Measurements from ENCODE around the gene CTPS1. TPM values are rescaled to one million over a fixed set of nuclear protein-coding genes. Genes with fewer than 3 reads are reported as not detected.
A peak's percentile ranks its signal among the peaks of the same experiment; 100 is the strongest.

Gene CTPS1
- total RNA-seq, 4 donors from 2014 or later: 9.5 to 24.3 (median 14.7) TPM

DNA sequence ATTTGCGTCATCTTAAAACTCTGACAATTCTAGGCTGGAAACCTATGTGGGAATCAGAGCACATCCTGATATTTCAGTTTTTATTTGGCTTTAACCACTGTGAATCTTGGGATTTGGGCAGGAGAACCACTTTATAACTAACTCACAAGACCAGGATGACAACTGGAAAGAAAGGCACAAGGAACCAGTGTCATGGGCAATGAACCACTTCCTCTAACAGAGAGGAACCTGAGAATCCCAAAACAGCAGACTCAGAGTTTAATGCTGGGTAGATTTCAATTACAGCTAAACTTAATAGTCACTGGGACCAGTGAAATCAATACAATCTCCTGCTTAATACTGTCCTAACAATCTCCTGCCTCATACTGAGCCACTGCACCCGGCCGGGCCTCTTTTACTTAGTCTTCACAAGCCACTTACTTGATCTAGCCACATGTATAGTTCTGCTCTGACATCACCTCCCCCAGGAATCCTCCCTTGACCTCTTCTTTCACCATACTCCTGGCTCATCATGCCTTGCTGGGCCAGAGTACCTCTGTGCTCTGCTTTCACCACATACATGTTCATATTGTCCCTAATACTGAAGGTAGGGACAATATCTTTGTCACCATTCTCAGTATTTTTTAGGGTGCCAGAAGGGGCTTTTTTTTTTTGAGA, 62.2 kb downstream of the CTPS1 start:
- TF ChIP-seq POLR2A (IDR thresholded peaks at IDR 0.05): no peak
- TF ChIP-seq, protein P1, sequence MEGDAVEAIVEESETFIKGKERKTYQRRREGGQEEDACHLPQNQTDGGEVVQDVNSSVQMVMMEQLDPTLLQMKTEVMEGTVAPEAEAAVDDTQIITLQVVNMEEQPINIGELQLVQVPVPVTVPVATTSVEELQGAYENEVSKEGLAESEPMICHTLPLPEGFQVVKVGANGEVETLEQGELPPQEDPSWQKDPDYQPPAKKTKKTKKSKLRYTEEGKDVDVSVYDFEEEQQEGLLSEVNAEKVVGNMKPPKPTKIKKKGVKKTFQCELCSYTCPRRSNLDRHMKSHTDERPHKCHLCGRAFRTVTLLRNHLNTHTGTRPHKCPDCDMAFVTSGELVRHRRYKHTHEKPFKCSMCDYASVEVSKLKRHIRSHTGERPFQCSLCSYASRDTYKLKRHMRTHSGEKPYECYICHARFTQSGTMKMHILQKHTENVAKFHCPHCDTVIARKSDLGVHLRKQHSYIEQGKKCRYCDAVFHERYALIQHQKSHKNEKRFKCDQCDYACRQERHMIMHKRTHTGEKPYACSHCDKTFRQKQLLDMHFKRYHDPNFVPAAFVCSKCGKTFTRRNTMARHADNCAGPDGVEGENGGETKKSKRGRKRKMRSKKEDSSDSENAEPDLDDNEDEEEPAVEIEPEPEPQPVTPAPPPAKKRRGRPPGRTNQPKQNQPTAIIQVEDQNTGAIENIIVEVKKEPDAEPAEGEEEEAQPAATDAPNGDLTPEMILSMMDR (IDR thresholded peaks at IDR 0.05 in 4 of 5, conservative IDR thresholded peaks at IDR 0.05 in 1 of 5): no peak
- DNase-seq (no peak), ATAC-seq (no peak)
- in situ Hi-C loops (cut with MboI; ENCODE audit: low sequenced_read_pairs in 4 of 4): loop anchor here in 1 of 4 donors (25.0 kb wide), 1 partner anchor 196 kb away; the partner anchor contains the start of gene SCMH1
- intact Hi-C loops (cut with DNase I; ENCODE audit: low total_unique reads): no loop called here
- H3K9me3 ChIP-seq: no peaks in the 10 kb centered on the region
- H3K4me3 ChIP-seq: no peak overlapping the region
- H3K4me1 ChIP-seq: peaks cover 29 to 30% of the 10 kb centered on the region in 2 donors
- H3K27me3 ChIP-seq: no peaks in the 10 kb centered on the region
- no peak overlapping the region for H3K27ac ChIP-seq
- H3K36me3 ChIP-seq: peaks cover 0 to 32% of the 10 kb centered on the region in 2 donors

DNA sequence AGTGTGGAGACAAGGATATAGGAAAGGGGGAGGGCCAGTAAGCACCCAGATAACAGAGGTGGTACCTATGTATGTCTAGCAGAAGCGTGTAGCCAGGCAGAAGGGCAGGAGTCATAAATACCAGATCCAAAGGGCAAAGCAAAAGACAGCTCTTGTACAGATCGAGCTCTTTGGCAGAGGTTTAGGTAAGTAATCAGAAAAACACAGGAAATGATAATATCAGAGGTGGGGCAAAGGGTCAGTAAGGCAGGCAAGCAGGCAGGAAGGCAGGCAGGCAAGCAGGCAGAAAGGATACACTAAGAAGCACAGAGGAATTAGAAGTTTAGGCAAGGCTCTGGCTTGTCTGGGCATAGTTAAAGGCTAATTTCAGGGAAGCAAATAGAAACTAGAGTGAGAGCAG, 64.7 kb downstream of the CTPS1 start:
- TF ChIP-seq POLR2A (IDR thresholded peaks at IDR 0.05): no peak
- TF ChIP-seq, protein P1 (IDR thresholded peaks at IDR 0.05 in 4 of 5, conservative IDR thresholded peaks at IDR 0.05 in 1 of 5): no peak
- ATAC-seq (no peak), DNase-seq (no peak)
- in situ Hi-C loops (cut with MboI; ENCODE audit: low sequenced_read_pairs in 4 of 4) (loop anchor here in 1 of 4 donors (25.0 kb wide), 1 partner anchor 193 kb away; the partner anchor contains the start of gene SCMH1), intact Hi-C loops (cut with DNase I; ENCODE audit: low total_unique reads) (loop anchor here (2.0 kb wide), 1 partner anchor 59 kb away; no protein-coding TSS in a partner anchor)
- Histone ChIP-seq H3K27ac (peak overlapping the region in 3 of 4 donors; percentile 35 to 91 (median 85)), H3K9me3 (no peaks in the 10 kb centered on the region), H3K4me1 (peaks cover 32 to 36% of the 10 kb centered on the region in 2 donors), H3K36me3 (peaks cover 0 to 13% of the 10 kb centered on the region in 2 donors), H3K27me3 (no peaks in the 10 kb centered on the region), H3K4me3 (no peak overlapping the region)

DNA sequence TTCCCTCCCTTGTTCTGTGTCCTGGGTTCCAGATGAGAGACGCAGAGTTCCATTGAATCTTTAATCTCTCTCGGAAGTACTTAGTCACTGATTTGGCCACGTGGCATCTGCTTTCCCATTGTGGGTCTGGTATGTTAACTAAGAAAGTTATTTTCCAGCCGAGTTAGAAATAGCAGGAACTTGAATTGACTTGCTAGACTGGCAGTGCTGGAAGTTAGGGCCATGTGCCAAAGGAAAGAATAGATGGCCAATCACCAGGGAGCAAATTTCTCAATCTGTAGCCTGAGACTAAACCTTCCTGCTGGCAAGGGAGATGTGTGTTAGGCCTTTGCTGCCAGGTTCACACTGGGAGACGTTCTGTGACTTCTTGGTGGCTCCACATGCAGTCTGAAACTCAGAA, 66.2 kb downstream of the CTPS1 start:
- ATAC-seq (peak; percentile 98 to 99), DNase-seq (peak; percentile 71 to 88)
- peaks cover 0 to 6% of the 10 kb centered on the region in 2 donors for H3K36me3 ChIP-seq
- no peaks in the 10 kb centered on the region for H3K9me3 ChIP-seq
- peak overlapping the region; percentile 85 to 93 (median 90) for H3K27ac ChIP-seq
- in situ Hi-C loops (cut with MboI; ENCODE audit: low sequenced_read_pairs in 4 of 4) (loop anchor here in 1 of 4 donors (25.0 kb wide), 1 partner anchor 192 kb away; the partner anchor contains the start of gene SCMH1), intact Hi-C loops (cut with DNase I; ENCODE audit: low total_unique reads) (loop anchor here (1.0 to 5.0 kb wide), 3 partner anchors 57 to 68 kb away; partner anchors contain the start of gene CTPS1)
- no peaks in the 10 kb centered on the region for H3K27me3 ChIP-seq
- no peak for TF ChIP-seq POLR2A (IDR thresholded peaks at IDR 0.05)
- TF ChIP-seq, protein P1 (IDR thresholded peaks at IDR 0.05 in 4 of 5, conservative IDR thresholded peaks at IDR 0.05 in 1 of 5): no peak
- H3K4me3 ChIP-seq: peak overlapping the region in 3 of 4 donors; percentile 4 to 22 (median 10)
- H3K4me1 ChIP-seq: peaks cover 32 to 36% of the 10 kb centered on the region in 2 donors

DNA sequence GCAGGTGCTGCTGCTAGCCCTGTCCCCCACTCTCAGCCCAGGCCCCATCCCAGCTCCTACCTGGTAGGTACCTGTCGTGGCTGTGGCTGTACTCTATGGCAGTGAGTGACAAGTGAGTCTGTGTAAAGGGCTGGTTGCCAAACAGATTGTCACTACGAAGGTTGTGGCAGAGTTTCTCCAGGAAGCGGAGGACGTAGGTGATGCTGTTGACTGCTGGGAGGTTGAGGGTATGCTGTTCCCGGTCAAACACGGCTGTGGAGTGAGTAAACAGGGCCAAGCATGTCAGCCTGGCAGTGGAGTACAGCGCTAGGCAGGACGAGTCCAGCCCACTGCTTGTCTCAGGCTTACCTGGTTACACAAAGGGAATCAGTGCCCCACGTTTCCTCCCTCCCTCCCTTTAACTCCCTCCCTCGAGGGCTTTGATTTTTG, 66.9 kb downstream of the CTPS1 start:
- Histone ChIP-seq H3K4me1 (peaks cover 32 to 36% of the 10 kb centered on the region in 2 donors), H3K27ac (peak overlapping the region; percentile 85 to 93 (median 90)), H3K36me3 (peaks cover 0 to 5% of the 10 kb centered on the region in 2 donors), H3K9me3 (no peaks in the 10 kb centered on the region), H3K27me3 (no peaks in the 10 kb centered on the region), H3K4me3 (peak overlapping the region in 1 of 4 donors; percentile 10)
- intact Hi-C loops (cut with DNase I; ENCODE audit: low total_unique reads) (loop anchor here (1.0 to 5.0 kb wide), 2 partner anchors 63 to 69 kb away; partner anchors contain the start of gene CTPS1), in situ Hi-C loops (cut with MboI; ENCODE audit: low sequenced_read_pairs in 4 of 4) (loop anchor here in 1 of 4 donors (25.0 kb wide), 1 partner anchor 191 kb away; the partner anchor contains the start of gene SCMH1)
- peak; percentile 57 to 63 for ATAC-seq
- TF ChIP-seq, protein P1 (IDR thresholded peaks at IDR 0.05 in 4 of 5, conservative IDR thresholded peaks at IDR 0.05 in 1 of 5): no peak
- no peak for TF ChIP-seq POLR2A (IDR thresholded peaks at IDR 0.05)
- DNase-seq: peak; percentile 37 to 68

Measured in gastrocnemius medialis (tissue), 4 donors.